GM18867 (cell line): ENCODE data around the gene DNAJC10.
"Not testable (repeated sequence)": the region's sequence is repeated elsewhere in the genome, so short reads cannot be mapped to it uniquely, and the experiment has no call there.

ENCODE experiments used
- ATAC-seq: cut with Tn5 transposase; IDR thresholded peaks from one replicate; pipeline ENCODE4 v1.9.1; 2021; ENCODE audit warnings: mild to moderate bottlenecking, moderate library complexity; ENCODE audit not compliant: unreplicated experiment

DNAJC10 gene

GRCh38 chr2:182724656-182725055, 8.6 kb downstream of the DNAJC10 start:
- no peak for ATAC-seq

GRCh38 chr2:182726473-182726872, 10.4 kb downstream of the DNAJC10 start:
- ATAC-seq: no peak

GRCh38 chr2:182728014-182728413, 12.0 kb downstream of the DNAJC10 start:
- ATAC-seq: no peak

- ATAC-seq: no peak
Observed at GRCh38 chr2:182729710-182730339, 13.8 kb downstream of the DNAJC10 start.

GRCh38 chr2:182730486-182730885, 14.4 kb downstream of the DNAJC10 start:
- no peak for ATAC-seq

- no peak for ATAC-seq
Observed at GRCh38 chr2:182732736-182733135, 16.7 kb downstream of the DNAJC10 start.

- ATAC-seq: no peak
Observed at GRCh38 chr2:182733572-182733971, 17.5 kb downstream of the DNAJC10 start.

GRCh38 chr2:182736856-182737255, 20.8 kb downstream of the DNAJC10 start:
- not testable (repeated sequence) for ATAC-seq

- no peak for ATAC-seq
Observed at GRCh38 chr2:182740701-182741100, 24.6 kb downstream of the DNAJC10 start.

GRCh38 chr2:182741620-182742019, 25.6 kb downstream of the DNAJC10 start:
- no peak for ATAC-seq

- ATAC-seq: no peak
Observed at GRCh38 chr2:182744490-182744889, 28.4 kb downstream of the DNAJC10 start.

- no peak for ATAC-seq
Observed at GRCh38 chr2:182745061-182745460, 29.0 kb downstream of the DNAJC10 start.

- not testable (repeated sequence) for ATAC-seq
Observed at GRCh38 chr2:182745894-182746293, 29.8 kb downstream of the DNAJC10 start.

GRCh38 chr2:182754231-182754630, 38.2 kb downstream of the DNAJC10 start:
- ATAC-seq: no peak

- no peak for ATAC-seq
Observed at GRCh38 chr2:182758379-182758778, 42.3 kb downstream of the DNAJC10 start.

- ATAC-seq: no peak
Observed at GRCh38 chr2:182761903-182762302, 45.8 kb downstream of the DNAJC10 start.

GRCh38 chr2:182763311-182763912, 47.4 kb downstream of the DNAJC10 start:
- ATAC-seq: no peak

GRCh38 chr2:182766626-182767025, 50.6 kb downstream of the DNAJC10 start:
- no peak for ATAC-seq

- ATAC-seq: no peak
Observed at GRCh38 chr2:182767578-182767977, 51.5 kb downstream of the DNAJC10 start.

- ATAC-seq: not testable (repeated sequence)
Observed at GRCh38 chr2:182768950-182769349, 52.9 kb downstream of the DNAJC10 start.

GRCh38 chr2:182779323-182779722, 63.3 kb downstream of the DNAJC10 start:
- ATAC-seq: no peak

GRCh38 chr2:182781099-182781498, 65.0 kb downstream of the DNAJC10 start:
- not testable (repeated sequence) for ATAC-seq

GRCh38 chr2:182782686-182783085, 66.6 kb downstream of the DNAJC10 start:
- ATAC-seq: not testable (repeated sequence)
